ENCODE measurements around the gene SLC22A7.
A peak's percentile ranks its signal among the peaks of the same experiment; 100 is the strongest.

- TF ChIP-seq CTCF (IDR thresholded peaks at IDR 0.05), result peak; percentile 51 to 68 (median 54)
- TF ChIP-seq POLR2A (IDR thresholded peaks at IDR 0.05), result peak; percentile 48
Observed at GRCh38 chr6:43308101-43308989, 10.3 kb downstream of the SLC22A7 start, which contains the start of gene CRIP3.

Data from right lobe of liver (tissue), 4 donors.